SU-DHL-6 (cell line): ENCODE data around the gene ARHGAP22.

Source experiments
- H2AFZ ChIP-seq: fragments of 200-600 bp; sonication (generic); 2 replicates; pipeline ENCODE4 v1.6.1; 2014; ENCODE audit warnings: low read depth, mild to moderate bottlenecking, moderate library complexity, mixed read lengths, antibody characterized with exemption, low read length; ENCODE audit not compliant: severe bottlenecking
- H3F3A ChIP-seq: fragments of 200-600 bp; shearing (Covaris generic); 2 replicates; pipeline ENCODE4 v1.6.0; 2016; ENCODE audit warnings: antibody characterized with exemption, mild to moderate bottlenecking; ENCODE audit not compliant: insufficient read depth
- H3K27ac ChIP-seq: fragments of 200-600 bp; sonication (generic); 2 replicates; pipeline ENCODE4 v1.5.1; 2016; ENCODE audit warnings: low read depth, mild to moderate bottlenecking, low read length, moderate library complexity, mixed read lengths
- H3K27me3 ChIP-seq: fragments of 200-600 bp; sonication (generic), shearing (Covaris generic); 2 replicates; pipeline ENCODE4 v1.6.0; 2014; ENCODE audit warnings: mild to moderate bottlenecking, low read length
- H3K36me3 ChIP-seq: fragments of 200-600 bp; sonication (generic); 2 replicates; pipeline ENCODE4 v1.6.1; 2014; ENCODE audit warnings: mild to moderate bottlenecking, low read length, mixed read lengths
- H3K4me2 ChIP-seq: fragments of 300-600, 200-600 bp; shearing (Covaris generic), sonication (generic); 2 replicates; pipeline ENCODE4 v1.6.0; 2014; ENCODE audit warnings: low read length, low read depth, mild to moderate bottlenecking; ENCODE audit not compliant: poor library complexity, severe bottlenecking
- H3K4me3 ChIP-seq: fragments of 200-600 bp; sonication (generic); 2 replicates; pipeline ENCODE4 v1.5.1; 2014; ENCODE audit warnings: antibody characterized with exemption, low read length, mild to moderate bottlenecking, mixed read lengths; ENCODE audit not compliant: insufficient read depth, poor library complexity, severe bottlenecking
- H3K79me2 ChIP-seq: fragments of 200-600 bp; sonication (generic); 2 replicates; pipeline ENCODE4 v1.6.1; 2014; ENCODE audit warnings: mild to moderate bottlenecking, low read length, moderate library complexity; ENCODE audit not compliant: insufficient read depth
- H3K9ac ChIP-seq: fragments of 200-600 bp; sonication (generic); 2 replicates; pipeline ENCODE4 v1.7.0; 2014; ENCODE audit warnings: mild to moderate bottlenecking, low read length
- H3K9me2 ChIP-seq: fragments of 200-600 bp; sonication (generic); replicated peaks from 2 replicates; pipeline ENCODE4 v1.6.1; 2014; ENCODE audit warnings: low read length; ENCODE audit not compliant: insufficient read depth
- H3K9me3 ChIP-seq: fragments of 200-600 bp; sonication (generic); 2 replicates; pipeline ENCODE4 v1.6.1; 2014; ENCODE audit warnings: low read length, mixed read lengths; ENCODE audit not compliant: insufficient read depth
- H4K20me1 ChIP-seq: fragments of 200-600 bp; sonication (generic); 2 replicates; pipeline ENCODE4 v1.6.1; 2014; ENCODE audit warnings: low read depth, mild to moderate bottlenecking, antibody characterized with exemption, low read length, moderate library complexity, mixed read lengths
- EZH2phosphoT487 ChIP-seq: fragments of 200-600 bp; sonication (generic), shearing (Covaris generic); conservative IDR thresholded peaks from 2 replicates; pipeline ENCODE4 v1.6.1; 2018; ENCODE audit warnings: mild to moderate bottlenecking, antibody characterized with exemption, low read length, moderate library complexity, mixed read lengths
- TF ChIP-seq, protein P1 (sequence below): fragments of 200-600 bp; sonication (generic); IDR thresholded peaks from one replicate; pipeline ENCODE4 v1.5.1; 2017; ENCODE audit warnings: antibody characterized with exemption, mild to moderate bottlenecking, low read length, moderate library complexity; ENCODE audit not compliant: insufficient read depth, poor library complexity, severe bottlenecking

The ARHGAP22 gene

GRCh38 chr10:48626447-48626846, 21.6 kb upstream of the ARHGAP22 start:
- Histone ChIP-seq H3K36me3 (0 out of 2 replicates have a peak, but pooled peaks cover 3% of the 10 kb centered on the region), H3K79me2 (no peaks in the 10 kb centered on the region), H3K9me2 (no peaks in the 10 kb centered on the region), H3K27me3 (no peaks in the 10 kb centered on the region), H3K9ac (no peak overlapping the region), H3K4me3 (no peak overlapping the region), H3K4me2 (no peak overlapping the region), H2AFZ (no peak overlapping the region), H3F3A (no peaks in the 10 kb centered on the region), H4K20me1 (no peaks in the 10 kb centered on the region), H3K27ac (no peak overlapping the region), H3K9me3 (no peaks in the 10 kb centered on the region)
- TF ChIP-seq, protein P1, sequence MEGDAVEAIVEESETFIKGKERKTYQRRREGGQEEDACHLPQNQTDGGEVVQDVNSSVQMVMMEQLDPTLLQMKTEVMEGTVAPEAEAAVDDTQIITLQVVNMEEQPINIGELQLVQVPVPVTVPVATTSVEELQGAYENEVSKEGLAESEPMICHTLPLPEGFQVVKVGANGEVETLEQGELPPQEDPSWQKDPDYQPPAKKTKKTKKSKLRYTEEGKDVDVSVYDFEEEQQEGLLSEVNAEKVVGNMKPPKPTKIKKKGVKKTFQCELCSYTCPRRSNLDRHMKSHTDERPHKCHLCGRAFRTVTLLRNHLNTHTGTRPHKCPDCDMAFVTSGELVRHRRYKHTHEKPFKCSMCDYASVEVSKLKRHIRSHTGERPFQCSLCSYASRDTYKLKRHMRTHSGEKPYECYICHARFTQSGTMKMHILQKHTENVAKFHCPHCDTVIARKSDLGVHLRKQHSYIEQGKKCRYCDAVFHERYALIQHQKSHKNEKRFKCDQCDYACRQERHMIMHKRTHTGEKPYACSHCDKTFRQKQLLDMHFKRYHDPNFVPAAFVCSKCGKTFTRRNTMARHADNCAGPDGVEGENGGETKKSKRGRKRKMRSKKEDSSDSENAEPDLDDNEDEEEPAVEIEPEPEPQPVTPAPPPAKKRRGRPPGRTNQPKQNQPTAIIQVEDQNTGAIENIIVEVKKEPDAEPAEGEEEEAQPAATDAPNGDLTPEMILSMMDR: no peak
- TF ChIP-seq EZH2phosphoT487: no peak

DNA sequence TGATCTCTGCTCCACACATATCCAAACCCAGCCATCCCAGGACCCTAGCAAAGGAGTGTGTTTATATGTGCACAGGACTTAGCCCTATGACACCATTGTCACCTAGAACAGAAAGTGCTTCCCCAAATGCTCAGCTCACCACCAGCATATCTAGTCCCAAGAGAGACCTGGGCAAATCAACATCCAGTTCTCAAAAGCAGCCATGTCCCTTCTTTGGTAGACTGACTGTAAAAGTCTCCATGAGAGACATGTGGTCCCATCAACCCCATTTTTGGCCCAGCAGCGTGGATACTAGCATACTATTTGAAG, 20.9 kb upstream of the ARHGAP22 start:
- no peak overlapping the region for H3K4me2 ChIP-seq
- H4K20me1 ChIP-seq: no peaks in the 10 kb centered on the region
- no peaks in the 10 kb centered on the region for H3K27me3 ChIP-seq
- H3F3A ChIP-seq: no peaks in the 10 kb centered on the region
- H3K36me3 ChIP-seq: 0 out of 2 replicates have a peak, but pooled peaks cover 3% of the 10 kb centered on the region
- H3K27ac ChIP-seq: no peak overlapping the region
- no peak overlapping the region for H2AFZ ChIP-seq
- H3K9me3 ChIP-seq: no peaks in the 10 kb centered on the region
- no peaks in the 10 kb centered on the region for H3K9me2 ChIP-seq
- no peak overlapping the region for H3K4me3 ChIP-seq
- TF ChIP-seq EZH2phosphoT487: no peak
- TF ChIP-seq, protein P1: no peak
- no peaks in the 10 kb centered on the region for H3K79me2 ChIP-seq
- no peak overlapping the region for H3K9ac ChIP-seq

GRCh38 chr10:48623607-48624132, 18.8 kb upstream of the ARHGAP22 start:
- H3K4me3 ChIP-seq: no peak overlapping the region
- no peaks in the 10 kb centered on the region for H3K9me2 ChIP-seq
- no peaks in the 10 kb centered on the region for H3F3A ChIP-seq
- no peaks in the 10 kb centered on the region for H3K9me3 ChIP-seq
- no peaks in the 10 kb centered on the region for H4K20me1 ChIP-seq
- H3K9ac ChIP-seq: no peak overlapping the region
- no peak overlapping the region for H3K4me2 ChIP-seq
- H3K27me3 ChIP-seq: no peaks in the 10 kb centered on the region
- H3K27ac ChIP-seq: no peak overlapping the region
- no peak overlapping the region for H2AFZ ChIP-seq
- no peaks in the 10 kb centered on the region for H3K79me2 ChIP-seq
- no peak for TF ChIP-seq EZH2phosphoT487
- TF ChIP-seq, protein P1: no peak
- 0 out of 2 replicates have a peak, but pooled peaks cover 3% of the 10 kb centered on the region for H3K36me3 ChIP-seq
